ENCODE measurements around the gene DHFR. TPM values are rescaled to one million over a fixed set of nuclear protein-coding genes. Genes with fewer than 3 reads are reported as not detected.
A peak's percentile ranks its signal among the peaks of the same experiment; 100 is the strongest.

DHFR gene
- total and polyA plus RNA-seq, 8 donors = 0.88 to 5.8 (median 2.2) TPM

GRCh38 chr5:80659106-80659505 lies 4.3 kb upstream of the DHFR start:
- 89 to 93% methylated on average over 5 of the region's 5 CpGs for WGBS, 2 donors
- no peak overlapping the region for H3K4me3 ChIP-seq
- no peaks in the 10 kb centered on the region for H3K9me3 ChIP-seq
- DNase-seq (no peak), ATAC-seq (no peak), FAIRE-seq (no peak)
- H3K36me3 ChIP-seq = peaks cover 0 to 8% (median 3%) of the 10 kb centered on the region in 3 donors
- intact Hi-C loops (cut with DNase I) = no loop called here
- H3K27ac ChIP-seq = no peak overlapping the region
- no peak for TF ChIP-seq CTCF (IDR thresholded peaks at IDR 0.05)
- no peaks in the 10 kb centered on the region for H3K27me3 ChIP-seq
- peaks cover 4 to 12% (median 6%) of the 10 kb centered on the region in 3 donors for H3K4me1 ChIP-seq

DNA sequence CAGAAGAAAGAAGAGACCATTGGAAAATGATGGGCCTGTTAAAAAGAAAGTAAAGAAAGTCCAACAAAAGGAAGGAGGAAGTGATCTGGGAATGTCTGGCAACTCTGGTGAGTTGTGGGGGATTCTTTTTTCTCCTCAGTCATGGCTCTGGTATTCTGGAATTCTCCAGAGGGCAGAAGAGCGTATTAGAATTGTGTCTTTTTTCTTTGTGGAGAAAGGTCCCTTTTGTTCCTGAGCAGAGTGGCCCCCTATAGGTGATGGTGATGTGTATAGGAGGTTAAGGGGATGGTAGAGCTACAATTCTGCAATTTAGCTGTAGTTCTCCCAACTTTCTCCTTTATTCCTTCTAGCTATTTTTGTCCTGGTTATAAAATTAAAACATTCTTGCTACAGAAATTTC lies 1.6 kb upstream of the DHFR start:
- DNase-seq (no peak), ATAC-seq (no peak), FAIRE-seq (no peak)
- Histone ChIP-seq H3K4me3 (no peak overlapping the region), H3K27ac (no peak overlapping the region), H3K27me3 (no peaks in the 10 kb centered on the region), H3K4me1 (peaks cover 9 to 16% (median 11%) of the 10 kb centered on the region in 3 donors), H3K9me3 (no peaks in the 10 kb centered on the region), H3K36me3 (peaks cover 0 to 8% (median 3%) of the 10 kb centered on the region in 3 donors)
- intact Hi-C loops (cut with DNase I) = no loop called here
- 58 to 86% methylated on average over 1 of the region's 1 CpG for WGBS, 2 donors
- no peak for TF ChIP-seq CTCF (IDR thresholded peaks at IDR 0.05)

GRCh38 chr5:80655231-80655774 lies 520 bp upstream of the DHFR start:
- Histone ChIP-seq H3K9me3 (no peaks in the 10 kb centered on the region), H3K27ac (peak overlapping the region in 3 of 4 donors; percentile 89 to 95 (median 91)), H3K4me3 (peak overlapping the region; percentile 74 to 99 (median 94)), H3K27me3 (no peaks in the 10 kb centered on the region), H3K4me1 (peaks cover 9 to 16% (median 11%) of the 10 kb centered on the region in 3 donors), H3K36me3 (peaks cover 0 to 8% (median 0%) of the 10 kb centered on the region in 3 donors)
- DNase-seq (no peak), ATAC-seq (no peak), FAIRE-seq (no peak)
- intact Hi-C loops (cut with DNase I) = no loop called here
- no peak for TF ChIP-seq CTCF (IDR thresholded peaks at IDR 0.05)
- 12 to 19% methylated on average over 7 of the region's 7 CpGs for WGBS, 2 donors

GRCh38 chr5:80654054-80654390 lies 761 bp downstream of the DHFR start:
- Histone ChIP-seq H3K4me3 (peak overlapping the region; percentile 74 to 99 (median 94)), H3K27me3 (no peaks in the 10 kb centered on the region), H3K36me3 (peaks cover 0 to 8% (median 0%) of the 10 kb centered on the region in 3 donors), H3K27ac (no peak overlapping the region), H3K9me3 (no peaks in the 10 kb centered on the region), H3K4me1 (peaks cover 9 to 16% (median 11%) of the 10 kb centered on the region in 3 donors)
- FAIRE-seq (no peak), ATAC-seq (no peak), DNase-seq (no peak)
- intact Hi-C loops (cut with DNase I) = no loop called here
- WGBS, 2 donors = 0 to 1% methylated on average over 24 of the region's 24 CpGs
- TF ChIP-seq CTCF (IDR thresholded peaks at IDR 0.05) = no peak

GRCh38 chr5:80653502-80653901 lies 1.3 kb downstream of the DHFR start:
- intact Hi-C loops (cut with DNase I) = no loop called here

More at GRCh38 chr5:80653502-80653901, 1.3 kb downstream of the DHFR start:
- peaks cover 9 to 16% (median 11%) of the 10 kb centered on the region in 3 donors for H3K4me1 ChIP-seq
- peak overlapping the region in 1 of 4 donors; percentile 98 for H3K4me3 ChIP-seq
- no peak for TF ChIP-seq CTCF (IDR thresholded peaks at IDR 0.05)
- ATAC-seq (no peak), FAIRE-seq (no peak), DNase-seq (no peak)
- H3K9me3 ChIP-seq = no peaks in the 10 kb centered on the region
- H3K36me3 ChIP-seq = peaks cover 0 to 3% (median 0%) of the 10 kb centered on the region in 3 donors
- no peaks in the 10 kb centered on the region for H3K27me3 ChIP-seq
- no peak overlapping the region for H3K27ac ChIP-seq
- 32 to 35% methylated on average over 8 of the region's 8 CpGs for WGBS, 2 donors

All from pancreas (tissue), 10 donors.